Progenitor cell of endocrine pancreas (in vitro differentiated cells): ENCODE data around the gene FBXO24. TPM values are rescaled to one million over a fixed set of nuclear protein-coding genes. Genes with fewer than 3 reads are reported as not detected.
A peak's percentile ranks its signal among the peaks of the same experiment; 100 is the strongest.

Source experiments
- DNase-seq: peaks from one replicate; pipeline ENCODE4 v3.0.0; 2021; ENCODE audit warnings: low spot score; ENCODE audit not compliant: unreplicated experiment
- H3K27ac Mint-ChIP-seq: 2 replicates; pipeline ENCODE4 v1.8.0; 2021; ENCODE audit warnings: mild to moderate bottlenecking, moderate library complexity, mixed read lengths
- H3K27me3 Mint-ChIP-seq: 2 replicates; pipeline ENCODE4 v1.8.0; 2021; ENCODE audit warnings: mixed read lengths
- H3K36me3 Mint-ChIP-seq: 2 replicates; pipeline ENCODE4 v1.8.0; 2022; ENCODE audit warnings: mixed read lengths; ENCODE audit not compliant: insufficient read depth
- H3K4me1 Mint-ChIP-seq: 2 replicates; pipeline ENCODE4 v1.8.0; 2021; ENCODE audit warnings: low read depth, mixed read lengths
- H3K4me3 Mint-ChIP-seq: 2 replicates; pipeline ENCODE4 v1.8.0; 2021; ENCODE audit warnings: low read depth, mild to moderate bottlenecking, moderate library complexity, mixed read lengths
- H3K9me3 Mint-ChIP-seq: 2 replicates; pipeline ENCODE4 v1.8.0; 2021; ENCODE audit warnings: low read depth, mixed read lengths
- CTCF ChIP-seq: fragments of 200-600 bp; sonication (generic); IDR thresholded peaks from one replicate; pipeline ENCODE4 v1.5.0; 2021; ENCODE audit warnings: antibody characterized with exemption, mild to moderate bottlenecking; ENCODE audit not compliant: unreplicated experiment
- total RNA-seq: library from RNA; stranded (reverse); gene quantifications from 2 replicates; pipeline ENCODE4 v1.2.1, GENCODE V29; 2021

The FBXO24 gene
- total RNA-seq, 1 donor from 2014 or later = 0.41 TPM

- Mint-ChIP-seq H3K4me1 (peaks cover 1% of the 10 kb centered on the region), H3K4me3 (no peak overlapping the region), H3K27me3 (peaks cover 59% of the 10 kb centered on the region), H3K36me3 (peaks cover under 1% of the 10 kb centered on the region), H3K9me3 (no peaks in the 10 kb centered on the region), H3K27ac (no peak overlapping the region)
- TF ChIP-seq CTCF = peak; percentile 37
- no peak for DNase-seq
These were observed 43.1 kb downstream of the FBXO24 start for GRCh38 chr7:100629117-100629716.

- H3K36me3 Mint-ChIP-seq = no peaks in the 10 kb centered on the region
- peaks cover 65% of the 10 kb centered on the region for H3K27me3 Mint-ChIP-seq
- peaks cover 1% of the 10 kb centered on the region for H3K4me1 Mint-ChIP-seq
- no peak for DNase-seq
- H3K9me3 Mint-ChIP-seq = no peaks in the 10 kb centered on the region
- no peak overlapping the region for H3K4me3 Mint-ChIP-seq
- no peak for TF ChIP-seq CTCF
- H3K27ac Mint-ChIP-seq = no peak overlapping the region
These were observed 43.9 kb downstream of the FBXO24 start for GRCh38 chr7:100630066-100630465.

GRCh38 chr7:100632951-100633717 lies 47.0 kb downstream of the FBXO24 start:
- H3K27me3 Mint-ChIP-seq = peaks cover 54% of the 10 kb centered on the region
- peak overlapping the region; percentile 63 for H3K4me3 Mint-ChIP-seq
- H3K4me1 Mint-ChIP-seq = peaks cover 1% of the 10 kb centered on the region
- peak; percentile 54 for TF ChIP-seq CTCF
- H3K27ac Mint-ChIP-seq = no peak overlapping the region
- no peaks in the 10 kb centered on the region for H3K9me3 Mint-ChIP-seq
- no peaks in the 10 kb centered on the region for H3K36me3 Mint-ChIP-seq
- DNase-seq = peak; percentile 31

GRCh38 chr7:100639995-100640516 lies 53.9 kb downstream of the FBXO24 start:
- DNase-seq = no peak
- Mint-ChIP-seq H3K9me3 (no peaks in the 10 kb centered on the region), H3K27me3 (peaks cover 9% of the 10 kb centered on the region), H3K36me3 (no peaks in the 10 kb centered on the region), H3K27ac (no peak overlapping the region), H3K4me1 (peaks cover 14% of the 10 kb centered on the region), H3K4me3 (no peak overlapping the region)
- TF ChIP-seq CTCF = no peak

GRCh38 chr7:100640517-100641440 lies 54.7 kb downstream of the FBXO24 start:
- no peaks in the 10 kb centered on the region for H3K36me3 Mint-ChIP-seq
- peaks cover 14% of the 10 kb centered on the region for H3K4me1 Mint-ChIP-seq
- TF ChIP-seq CTCF = no peak
- no peaks in the 10 kb centered on the region for H3K9me3 Mint-ChIP-seq
- no peak overlapping the region for H3K4me3 Mint-ChIP-seq
- DNase-seq = no peak
- peaks cover 13% of the 10 kb centered on the region for H3K27me3 Mint-ChIP-seq
- H3K27ac Mint-ChIP-seq = no peak overlapping the region
